ENCODE data around the gene SLC9C2.

The SLC9C2 gene

GRCh38 chr1:173474097-173474779 is 128.6 kb downstream of the SLC9C2 start:
- H3K4me3 ChIP-seq (ENCODE audit: insufficient read depth, low read length, poor library complexity, severe bottlenecking) = no peak overlapping the region

GRCh38 chr1:173473599-173474011 is 129.3 kb downstream of the SLC9C2 start:
- Histone ChIP-seq H3K4me2 (ENCODE audit: low read depth, low read length, poor library complexity, severe bottlenecking) (no peak overlapping the region), H3K4me3 (ENCODE audit: insufficient read depth, low read length, poor library complexity, severe bottlenecking) (no peak overlapping the region), H3F3A (ENCODE audit: insufficient read depth) (0 out of 2 replicates have a peak, but pooled peaks cover 4% of the 10 kb centered on the region), H3K27me3 (ENCODE audit: low read length) (no peaks in the 10 kb centered on the region), H2AFZ (ENCODE audit: low read depth, low read length, severe bottlenecking) (no peak overlapping the region), H3K79me2 (ENCODE audit: insufficient read depth, low read length) (peaks cover 43% of the 10 kb centered on the region), H4K20me1 (ENCODE audit: low read depth, low read length) (no peaks in the 10 kb centered on the region), H3K27ac (ENCODE audit: low read depth, low read length) (no peak overlapping the region), H3K9ac (ENCODE audit: low read length) (no peak overlapping the region), H3K9me3 (ENCODE audit: insufficient read depth, low read length) (peaks cover 20% of the 10 kb centered on the region; the same call in 1 of the 2 replicates), H3K36me3 (ENCODE audit: low read length) (peaks cover 10% of the 10 kb centered on the region), H3K9me2 (replicated peaks; ENCODE audit: insufficient read depth, low read length) (no peaks in the 10 kb centered on the region)
- TF ChIP-seq CTCF (IDR thresholded peaks at IDR 0.05; ENCODE audit: insufficient read depth, low read length, poor library complexity, severe bottlenecking) (no peak), EZH2phosphoT487 (conservative IDR thresholded peaks at IDR 0.05; ENCODE audit: low read length) (no peak)

More at GRCh38 chr1:173474097-173474779, 128.6 kb downstream of the SLC9C2 start:
- peaks cover 5% of the 10 kb centered on the region; the same call in 1 of the 2 replicates for H3K36me3 ChIP-seq (ENCODE audit: low read length)
- H4K20me1 ChIP-seq (ENCODE audit: low read depth, low read length) = no peaks in the 10 kb centered on the region
- H3K9me2 ChIP-seq (replicated peaks; ENCODE audit: insufficient read depth, low read length) = no peaks in the 10 kb centered on the region
- H3F3A ChIP-seq (ENCODE audit: insufficient read depth) = 0 out of 2 replicates have a peak, but pooled peaks cover 4% of the 10 kb centered on the region
- H3K9ac ChIP-seq (ENCODE audit: low read length) = no peak overlapping the region
- H3K9me3 ChIP-seq (ENCODE audit: insufficient read depth, low read length) = peaks cover 18% of the 10 kb centered on the region; the same call in 1 of the 2 replicates
- H3K27ac ChIP-seq (ENCODE audit: low read depth, low read length) = no peak overlapping the region
- TF ChIP-seq CTCF (IDR thresholded peaks at IDR 0.05; ENCODE audit: insufficient read depth, low read length, poor library complexity, severe bottlenecking) (no peak), EZH2phosphoT487 (conservative IDR thresholded peaks at IDR 0.05; ENCODE audit: low read length) (no peak)
- no peak overlapping the region for H2AFZ ChIP-seq (ENCODE audit: low read depth, low read length, severe bottlenecking)
- H3K79me2 ChIP-seq (ENCODE audit: insufficient read depth, low read length) = peaks cover 49% of the 10 kb centered on the region
- H3K27me3 ChIP-seq (ENCODE audit: low read length) = no peaks in the 10 kb centered on the region
- H3K4me2 ChIP-seq (ENCODE audit: low read depth, low read length, poor library complexity, severe bottlenecking) = no peak overlapping the region

GRCh38 chr1:173470608-173471007 is 132.3 kb downstream of the SLC9C2 start:
- Histone ChIP-seq H3K79me2 (ENCODE audit: insufficient read depth, low read length) (peaks cover 31% of the 10 kb centered on the region), H3K9me2 (replicated peaks; ENCODE audit: insufficient read depth, low read length) (no peaks in the 10 kb centered on the region), H3K36me3 (ENCODE audit: low read length) (peaks cover 19% of the 10 kb centered on the region), H3K4me2 (ENCODE audit: low read depth, low read length, poor library complexity, severe bottlenecking) (no peak overlapping the region), H3K27me3 (ENCODE audit: low read length) (no peaks in the 10 kb centered on the region), H2AFZ (ENCODE audit: low read depth, low read length, severe bottlenecking) (no peak overlapping the region), H3K9ac (ENCODE audit: low read length) (no peak overlapping the region), H4K20me1 (ENCODE audit: low read depth, low read length) (no peaks in the 10 kb centered on the region), H3F3A (ENCODE audit: insufficient read depth) (0 out of 2 replicates have a peak, but pooled peaks cover 2% of the 10 kb centered on the region), H3K4me3 (ENCODE audit: insufficient read depth, low read length, poor library complexity, severe bottlenecking) (no peak overlapping the region), H3K9me3 (ENCODE audit: insufficient read depth, low read length) (peaks cover 28% of the 10 kb centered on the region; the same call in 1 of the 2 replicates), H3K27ac (ENCODE audit: low read depth, low read length) (no peak overlapping the region)
- TF ChIP-seq EZH2phosphoT487 (conservative IDR thresholded peaks at IDR 0.05; ENCODE audit: low read length) (no peak), CTCF (IDR thresholded peaks at IDR 0.05; ENCODE audit: insufficient read depth, low read length, poor library complexity, severe bottlenecking) (no peak)
